ENCODE results near the gene ZSCAN16. TPM values are rescaled to one million over a fixed set of nuclear protein-coding genes. Genes with fewer than 3 reads are reported as not detected.
A peak's percentile ranks its signal among the peaks of the same experiment; 100 is the strongest.

ZSCAN16 gene
- total RNA-seq, 2 donors from 2014 or later = 0.81 to 2.5 TPM

DNA sequence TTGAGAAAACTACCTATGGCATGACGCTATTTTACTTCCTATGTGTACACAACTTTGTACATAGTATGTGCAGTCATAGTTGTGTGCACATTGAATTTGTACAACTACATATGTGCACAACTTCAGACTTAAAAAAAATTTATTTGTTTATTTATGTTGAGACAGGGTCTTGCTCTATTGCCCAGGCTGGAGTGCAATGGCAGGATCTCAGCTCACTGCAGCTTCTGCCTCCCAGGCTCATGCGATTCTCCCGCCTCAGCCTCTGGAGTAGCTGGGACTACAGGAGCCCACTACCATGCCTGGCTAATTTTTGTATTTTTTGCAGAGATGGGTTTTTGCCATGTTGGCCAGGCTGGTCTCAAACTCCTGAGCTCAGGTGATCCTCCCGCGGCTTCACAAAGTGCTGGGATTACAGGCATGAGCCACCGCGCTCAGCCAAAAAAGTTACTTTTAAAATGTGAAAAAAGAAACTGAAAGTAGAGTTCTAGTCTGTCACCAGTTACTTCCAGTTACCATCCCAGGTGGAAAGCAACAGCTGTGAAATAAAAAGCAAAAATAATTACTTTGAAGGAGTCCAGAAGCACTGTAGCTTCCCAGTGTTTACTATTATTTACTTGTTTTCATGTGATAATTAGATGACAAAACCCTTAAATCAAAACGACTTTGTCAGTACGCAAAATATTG, 15.6 kb downstream of the ZSCAN16 start:
- ATAC-seq (ENCODE audit: insufficient number of reproducible peaks, low FRiP score, low read depth) (no peak), DNase-seq (ENCODE audit: low spot score) (no peak)
- Histone ChIP-seq H3K27me3 (replicated peaks; ENCODE audit: insufficient read depth) (no peaks in the 10 kb centered on the region), H3K36me3 (no peaks in the 10 kb centered on the region), H3K9me3 (no peaks in the 10 kb centered on the region), H3K27ac (peak overlapping the region in 1 of 2 donors; percentile 24), H3K4me1 (ENCODE audit: control insufficient read depth in 1 of 2, low read depth in 2 of 2) (peaks cover 21 to 37% of the 10 kb centered on the region in 2 donors), H3K4me3 (peak overlapping the region; percentile 39)
- TF ChIP-seq, protein P1, sequence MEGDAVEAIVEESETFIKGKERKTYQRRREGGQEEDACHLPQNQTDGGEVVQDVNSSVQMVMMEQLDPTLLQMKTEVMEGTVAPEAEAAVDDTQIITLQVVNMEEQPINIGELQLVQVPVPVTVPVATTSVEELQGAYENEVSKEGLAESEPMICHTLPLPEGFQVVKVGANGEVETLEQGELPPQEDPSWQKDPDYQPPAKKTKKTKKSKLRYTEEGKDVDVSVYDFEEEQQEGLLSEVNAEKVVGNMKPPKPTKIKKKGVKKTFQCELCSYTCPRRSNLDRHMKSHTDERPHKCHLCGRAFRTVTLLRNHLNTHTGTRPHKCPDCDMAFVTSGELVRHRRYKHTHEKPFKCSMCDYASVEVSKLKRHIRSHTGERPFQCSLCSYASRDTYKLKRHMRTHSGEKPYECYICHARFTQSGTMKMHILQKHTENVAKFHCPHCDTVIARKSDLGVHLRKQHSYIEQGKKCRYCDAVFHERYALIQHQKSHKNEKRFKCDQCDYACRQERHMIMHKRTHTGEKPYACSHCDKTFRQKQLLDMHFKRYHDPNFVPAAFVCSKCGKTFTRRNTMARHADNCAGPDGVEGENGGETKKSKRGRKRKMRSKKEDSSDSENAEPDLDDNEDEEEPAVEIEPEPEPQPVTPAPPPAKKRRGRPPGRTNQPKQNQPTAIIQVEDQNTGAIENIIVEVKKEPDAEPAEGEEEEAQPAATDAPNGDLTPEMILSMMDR (IDR thresholded peaks at IDR 0.05) = no peak

- no peak overlapping the region for H3K4me3 ChIP-seq
- peaks cover 19 to 43% of the 10 kb centered on the region in 2 donors for H3K4me1 ChIP-seq (ENCODE audit: control insufficient read depth in 1 of 2, low read depth in 2 of 2)
These were observed 16.2 kb downstream of the ZSCAN16 start for GRCh38 chr6:28140616-28141015.

GRCh38 chr6:28141500-28142329, 17.3 kb downstream of the ZSCAN16 start, which contains the start of gene ZKSCAN8:
TSS of gene ZKSCAN8 (plus strand) at chr6:28141883. CDS start at chr6:28148408, 6,525 bp downstream.
- TF ChIP-seq, protein P1 (IDR thresholded peaks at IDR 0.05) = no peak
- Histone ChIP-seq H3K4me3 (peak within 1 kb of the TSS; percentile 89), H3K9me3 (no peaks in the 10 kb centered on the region), H3K36me3 (no peaks in the 10 kb centered on the region), H3K27ac (peak within 1 kb of the TSS; percentile 70 to 75), H3K27me3 (replicated peaks; ENCODE audit: insufficient read depth) (no peaks in the 10 kb centered on the region), H3K4me1 (ENCODE audit: control insufficient read depth in 1 of 2, low read depth in 2 of 2) (peaks cover 19 to 39% of the 10 kb centered on the region in 2 donors)
- peak; percentile 28 for DNase-seq (ENCODE audit: low spot score)
- no peak for ATAC-seq (ENCODE audit: insufficient number of reproducible peaks, low FRiP score, low read depth)

More at GRCh38 chr6:28140616-28141015, 16.2 kb downstream of the ZSCAN16 start:
- H3K27ac ChIP-seq = peak overlapping the region in 1 of 2 donors; percentile 24
- no peaks in the 10 kb centered on the region for H3K27me3 ChIP-seq (replicated peaks; ENCODE audit: insufficient read depth)
- no peak for ATAC-seq (ENCODE audit: insufficient number of reproducible peaks, low FRiP score, low read depth)
- TF ChIP-seq, protein P1 (IDR thresholded peaks at IDR 0.05) = no peak
- H3K36me3 ChIP-seq = no peaks in the 10 kb centered on the region
- no peak for DNase-seq (ENCODE audit: low spot score)
- no peaks in the 10 kb centered on the region for H3K9me3 ChIP-seq

DNA sequence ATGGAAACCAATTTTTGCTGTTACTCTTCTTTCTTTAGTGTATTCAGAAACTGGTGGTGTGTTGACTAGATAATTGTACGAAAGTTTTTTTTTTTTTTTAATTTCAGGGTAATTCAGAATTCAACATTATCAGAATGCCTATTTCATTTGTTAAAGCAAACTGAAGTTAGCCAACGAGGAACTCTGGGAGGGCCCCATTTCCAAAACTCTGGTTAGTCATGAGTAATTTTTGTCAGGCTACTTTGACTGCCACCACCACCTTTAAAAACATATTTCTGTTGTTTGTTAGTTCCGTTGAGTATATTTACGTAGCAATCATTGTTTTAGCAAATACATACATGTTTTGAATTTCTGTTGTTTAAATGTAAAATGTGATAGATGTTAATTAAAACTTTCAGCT, 18.0 kb downstream of the ZSCAN16 start:
- H3K36me3 ChIP-seq = no peaks in the 10 kb centered on the region
- H3K9me3 ChIP-seq = no peaks in the 10 kb centered on the region
- H3K27ac ChIP-seq = peak overlapping the region; percentile 70 to 75
- ATAC-seq (ENCODE audit: insufficient number of reproducible peaks, low FRiP score, low read depth) (no peak), DNase-seq (ENCODE audit: low spot score) (no peak)
- TF ChIP-seq, protein P1 (IDR thresholded peaks at IDR 0.05) = no peak
- no peaks in the 10 kb centered on the region for H3K27me3 ChIP-seq (replicated peaks; ENCODE audit: insufficient read depth)
- H3K4me1 ChIP-seq (ENCODE audit: control insufficient read depth in 1 of 2, low read depth in 2 of 2) = peaks cover 19 to 37% of the 10 kb centered on the region in 2 donors
- H3K4me3 ChIP-seq = peak overlapping the region; percentile 89

GRCh38 chr6:28145231-28145630, 20.8 kb downstream of the ZSCAN16 start:
- Histone ChIP-seq H3K27ac (no peak overlapping the region), H3K9me3 (no peaks in the 10 kb centered on the region), H3K4me3 (no peak overlapping the region), H3K27me3 (replicated peaks; ENCODE audit: insufficient read depth) (no peaks in the 10 kb centered on the region), H3K4me1 (ENCODE audit: control insufficient read depth in 1 of 2, low read depth in 2 of 2) (peaks cover 11 to 29% of the 10 kb centered on the region in 2 donors), H3K36me3 (peaks cover 17% of the 10 kb centered on the region)
- DNase-seq (ENCODE audit: low spot score) (no peak), ATAC-seq (ENCODE audit: insufficient number of reproducible peaks, low FRiP score, low read depth) (no peak)
- TF ChIP-seq, protein P1 (IDR thresholded peaks at IDR 0.05) = no peak
